ENCODE results near the gene MMP17. TPM values are rescaled to one million over a fixed set of nuclear protein-coding genes. Genes with fewer than 3 reads are reported as not detected.

MMP17 gene
- polyA plus RNA-seq, 1 of the 3 experiments (the other 2 are of a cell fraction) = 14.0 TPM

GRCh38 chr12:131803961-131804521 lies 24.2 kb upstream of the MMP17 start:
- Histone ChIP-seq H3K27me3 (ENCODE audit: insufficient read depth) (no peaks in the 10 kb centered on the region), H3K4me2 (no peak overlapping the region), H4K20me1 (ENCODE audit: insufficient read depth) (no peaks in the 10 kb centered on the region), H3K4me3 (ENCODE audit: low read depth in 2 of 2, low read length in 1 of 2) (no peak overlapping the region), H3K9me3 (no peaks in the 10 kb centered on the region), H3K27ac (ENCODE audit: low read depth in 2 of 2, low read length in 1 of 2) (no peak overlapping the region), H3K9ac (no peak overlapping the region), H3K36me3 (replicated peaks in 1 of 2; ENCODE audit: control insufficient read depth in 1 of 2, insufficient read depth in 2 of 2, low read length in 1 of 2) (peaks cover 0 to 9% of the 10 kb centered on the region in 2 experiments), H3K9me2 (no peaks in the 10 kb centered on the region), H3K4me1 (ENCODE audit: control insufficient read depth in 1 of 2, insufficient read depth in 2 of 2, low read depth in 1 of 2, low read length in 1 of 2) (peaks cover 0 to 3% of the 10 kb centered on the region in 2 experiments; a peak in 1 of 4 replicates), H3F3A (replicated peaks; ENCODE audit: insufficient read depth) (no peaks in the 10 kb centered on the region), H3K79me2 (ENCODE audit: insufficient read depth) (no peaks in the 10 kb centered on the region), H2AFZ (ENCODE audit: low read depth) (no peak overlapping the region)
- CTCF ChIA-PET = interaction anchor here (1.1 to 1.5 kb wide), 2 partner anchors 809 to 888 kb away, joined by 3 to 4 read pairs; no protein-coding TSS in a partner anchor
- no peak for TF ChIP-seq CTCF (IDR thresholded peaks at IDR 0.05)
- TF ChIP-seq MAX (IDR thresholded peaks at IDR 0.05; ENCODE audit: low read depth) = no peak
- TF ChIP-seq RAD21 (IDR thresholded peaks at IDR 0.05; ENCODE audit: low read length) = no peak
- no peak for TF ChIP-seq ZBTB33 (IDR thresholded peaks at IDR 0.05; ENCODE audit: borderline replicate concordance, low read depth)
- TF ChIP-seq TCF12 (IDR thresholded peaks at IDR 0.05) = no peak
- TF ChIP-seq TEAD4 (IDR thresholded peaks at IDR 0.05; ENCODE audit: borderline replicate concordance, insufficient read depth) = no peak
- TF ChIP-seq SIN3A (IDR thresholded peaks at IDR 0.05; ENCODE audit: borderline replicate concordance, low read depth, low read length) = no peak
- TF ChIP-seq YY1 (IDR thresholded peaks at IDR 0.05; ENCODE audit: low read depth) = no peak
- TF ChIP-seq EZH2phosphoT487 (IDR thresholded peaks at IDR 0.05; ENCODE audit: borderline replicate concordance, low read depth) = no peak
- TF ChIP-seq MXI1 (IDR thresholded peaks at IDR 0.05; ENCODE audit: low read depth, low read length) = no peak
- no peak for TF ChIP-seq JUND (IDR thresholded peaks at IDR 0.05)
- TF ChIP-seq IRF3 (IDR thresholded peaks at IDR 0.05; ENCODE audit: low read depth, low read length) = no peak
- no peak for DNase-seq
- POLR2A ChIA-PET = no interaction called here
- WGBS (ENCODE audit: low lambda C conversion rate) = 67% methylated on average over 11 of the region's 11 CpGs
